HCT116 (cell line): Measurements from ENCODE around the gene ZFP3. TPM values are rescaled to one million over a fixed set of nuclear protein-coding genes. Genes with fewer than 3 reads are reported as not detected.

ENCODE experiments used
- ATAC-seq: fragments of 200-7000 bp; cut with Tn5 transposase; 2 replicates; pipeline ENCODE4 v1.9.1; 2020; ENCODE audit warnings: mild to moderate bottlenecking, moderate library complexity
- BruUV-seq: library from RNA; stranded (reverse); fragments of 400-500 nt; replicated peaks from 2 replicates; lab custom pipeline; 2021; lab: Mats Ljungman, UMichigan
- CTCF ChIA-PET: fragments of 300-600 bp; sonication (Branson Sonifier 250); formaldehyde crosslinking; loops from one replicate; lab custom pipeline; 2021; ENCODE audit warnings: antibody characterized with exemption; lab: Charles Lee
- POLR2A ChIA-PET: fragments of 300-600, 350-600 bp; sonication (Branson Sonifier 250); formaldehyde crosslinking; loops from one replicate; lab custom pipeline; 2021; ENCODE audit warnings: antibody characterized with exemption; lab: Charles Lee
- RAD21 ChIA-PET, 2 experiments: fragments of 300-600 bp; sonication (Branson Sonifier 250); formaldehyde crosslinking; loops; one replicate each; lab custom pipeline; 2023; ENCODE audit warnings: low total read pairs in 2 of 2; ENCODE audit not compliant: uncharacterized antibody in 2 of 2, unreplicated experiment in 2 of 2, low non-redundant PET in 1 of 2; lab: Charles Lee
- DNase-seq: peaks from one replicate; pipeline ENCODE4 v3.0.0-alpha.2; 2010; ENCODE audit warnings: low read depth, low spot score
- H2AFZ ChIP-seq: fragments of 200-600 bp; shearing (Covaris generic), sonication (generic); 2 replicates; pipeline ENCODE4 v1.6.1; 2017; ENCODE audit warnings: low read depth, mixed run types, mixed read lengths, antibody characterized with exemption, low read length; ENCODE audit not compliant: poor library complexity, severe bottlenecking
- H3K27ac ChIP-seq: 2 replicates; pipeline ENCODE4 v1.5.1; 2012; ENCODE audit warnings: low read depth, low read length
- H3K27me3 ChIP-seq: fragments of 200-600 bp; sonication (generic); 2 replicates; pipeline ENCODE4 v1.6.1; 2016; ENCODE audit warnings: mixed run types, low read length, mixed read lengths; ENCODE audit not compliant: insufficient read depth
- H3K36me3 ChIP-seq, 2 experiments: fragments of 200-500 bp in 1 of 2; fragments of 200-600 bp in 1 of 2; sonication (Bioruptor generic) in 1 of 2; sonication (generic) in 1 of 2; 2 replicates each; pipeline versions ENCODE4 v1.5.1 to v1.6.1; 2014 to 2016; ENCODE audit warnings: low read length in 2 of 2, inconsistent platforms in 1 of 2, mixed read lengths in 1 of 2, mixed run types in 1 of 2; ENCODE audit not compliant: insufficient read depth in 2 of 2, control insufficient read depth in 1 of 2
- H3K4me1 ChIP-seq, 2 experiments: fragments of 200-600 bp in 1 of 2; sonication (generic) in 1 of 2; 2 replicates each; pipeline versions ENCODE4 v1.5.1 to v1.6.1; 2012 to 2017; ENCODE audit warnings: low read length in 2 of 2, inconsistent platforms in 1 of 2, mild to moderate bottlenecking in 1 of 2, mixed read lengths in 1 of 2, mixed run types in 1 of 2, moderate library complexity in 1 of 2; ENCODE audit not compliant: insufficient read depth in 2 of 2, control insufficient read depth in 1 of 2
- H3K4me2 ChIP-seq: fragments of 200-600 bp; sonication (generic); 2 replicates; pipeline ENCODE4 v1.6.1; 2017; ENCODE audit warnings: mixed run types, low read length, mixed read lengths
- H3K4me3 ChIP-seq, 2 experiments: fragments of 200-600 bp in 1 of 2; sonication (generic) in 1 of 2; replicated peaks in 1 of 2; 2 replicates each; pipeline ENCODE4 v1.5.1; 2011 to 2016; ENCODE audit warnings: low read length in 2 of 2, control low read depth in 1 of 2, low read depth in 1 of 2, mild to moderate bottlenecking in 1 of 2, mixed read lengths in 1 of 2, mixed run types in 1 of 2
- H3K79me2 ChIP-seq: fragments of 200-600 bp; sonication (generic); 2 replicates; pipeline ENCODE4 v1.6.1; 2017; ENCODE audit warnings: mild to moderate bottlenecking, mixed run types, low read length, moderate library complexity, mixed read lengths; ENCODE audit not compliant: insufficient read depth
- H3K9ac ChIP-seq: fragments of 200-600 bp; sonication (generic); 2 replicates; pipeline ENCODE4 v1.6.1; 2016; ENCODE audit warnings: low read length, mixed read lengths
- H3K9me2 ChIP-seq: fragments of 200-600 bp; sonication (generic), shearing (Covaris generic); 2 replicates; pipeline ENCODE4 v1.6.1; 2017; ENCODE audit warnings: mixed run types, mild to moderate bottlenecking, moderate library complexity; ENCODE audit not compliant: insufficient read depth
- H3K9me3 ChIP-seq, 2 experiments: fragments of 200-500 bp in 1 of 2; fragments of 200-600 bp in 1 of 2; sonication (Bioruptor generic) in 1 of 2; sonication (generic) in 1 of 2; 2 replicates each; pipeline ENCODE4 v1.6.1; 2014 to 2017; ENCODE audit warnings: low read length in 2 of 2, mixed read lengths in 2 of 2, inconsistent platforms in 1 of 2, low read depth in 1 of 2, mild to moderate bottlenecking in 1 of 2, mixed run types in 1 of 2, moderate library complexity in 1 of 2; ENCODE audit not compliant: control insufficient read depth in 1 of 2, insufficient read depth in 1 of 2
- H4K20me1 ChIP-seq: fragments of 200-600 bp; sonication (generic), shearing (Covaris generic); 2 replicates; pipeline ENCODE4 v1.6.1; 2017; ENCODE audit warnings: mixed run types, mild to moderate bottlenecking, moderate library complexity; ENCODE audit not compliant: insufficient read depth
- CBX3 ChIP-seq: IDR thresholded peaks from 2 replicates; pipeline ENCODE4 v1.6.1; 2012; ENCODE audit warnings: low read depth
- EGR1 ChIP-seq: IDR thresholded peaks from 2 replicates; pipeline ENCODE4 v1.6.1; 2012; ENCODE audit warnings: low read depth
- ELF1 ChIP-seq: IDR thresholded peaks from 2 replicates; pipeline ENCODE4 v1.6.1; 2012; ENCODE audit warnings: low read depth, borderline replicate concordance
- EZH2phosphoT487 ChIP-seq: fragments of 200-600 bp; IDR thresholded peaks from 2 replicates; pipeline ENCODE4 v1.6.1; 2018; ENCODE audit warnings: antibody characterized with exemption, borderline replicate concordance
- FOSL1 ChIP-seq: IDR thresholded peaks from 2 replicates; pipeline ENCODE4 v1.6.1; 2012; ENCODE audit warnings: low read depth
- JUND ChIP-seq: IDR thresholded peaks from 2 replicates; pipeline ENCODE4 v1.6.1; 2012
- SIN3A ChIP-seq: IDR thresholded peaks from 2 replicates; pipeline ENCODE4 v1.6.1; 2012; ENCODE audit warnings: low read depth
- SRF ChIP-seq: IDR thresholded peaks from 2 replicates; pipeline ENCODE4 v1.6.1; 2012; ENCODE audit warnings: low read depth
- YY1 ChIP-seq: IDR thresholded peaks from 2 replicates; pipeline ENCODE4 v1.6.1; 2011; ENCODE audit warnings: low read length, low read depth, moderate library complexity, mild to moderate bottlenecking; ENCODE audit not compliant: insufficient replicate concordance; ENCODE audit errors: extremely low read depth
- ZFX ChIP-seq: fragments of 450-650 bp; IDR thresholded peaks from 2 replicates; pipeline ENCODE4 v1.6.1; 2017
- intact Hi-C: fragments of 100-400 bp; cut with micrococcal nuclease; formaldehyde crosslinking; loops from 2 replicates; pipeline ENCODE4 v1.10.0; 2022
- total RNA-seq: library from RNA; stranded (reverse); gene quantifications from one replicate; pipeline ENCODE4 v1.2.1, GENCODE V29; 2021; ENCODE audit not compliant: unreplicated experiment
- TF ChIP-seq, protein P1 (sequence below): IDR thresholded peaks from 2 replicates; pipeline ENCODE4 v1.6.1; 2012; ENCODE audit warnings: low read depth
- TF ChIP-seq, protein P2 (sequence below): IDR thresholded peaks from 2 replicates; pipeline ENCODE4 v1.6.1; 2012
- TF ChIP-seq, protein P3 (sequence below): IDR thresholded peaks from 2 replicates; pipeline ENCODE4 v1.6.1; 2011; ENCODE audit warnings: mild to moderate bottlenecking, low read length, moderate library complexity; ENCODE audit not compliant: insufficient replicate concordance; ENCODE audit errors: extremely low read depth
- TF ChIP-seq, protein P4 (sequence below), 3 experiments: fragments of 200-600 bp in 1 of 3; sonication (generic) in 1 of 3; IDR thresholded peaks in 2 of 3; conservative IDR thresholded peaks in 1 of 3; 2 replicates each; pipeline ENCODE4 v1.5.1; 2012 to 2017; ENCODE audit warnings: low read depth in 2 of 3, low read length in 2 of 3, antibody characterized with exemption in 1 of 3, borderline replicate concordance in 1 of 3, control low read depth in 1 of 3, mild to moderate bottlenecking in 1 of 3, mixed read lengths in 1 of 3, mixed run types in 1 of 3, moderate library complexity in 1 of 3; ENCODE audit not compliant: insufficient read depth in 1 of 3

Gene ZFP3
- total RNA-seq, 1 experiment from 2014 or later, result 0.05 TPM

DNA sequence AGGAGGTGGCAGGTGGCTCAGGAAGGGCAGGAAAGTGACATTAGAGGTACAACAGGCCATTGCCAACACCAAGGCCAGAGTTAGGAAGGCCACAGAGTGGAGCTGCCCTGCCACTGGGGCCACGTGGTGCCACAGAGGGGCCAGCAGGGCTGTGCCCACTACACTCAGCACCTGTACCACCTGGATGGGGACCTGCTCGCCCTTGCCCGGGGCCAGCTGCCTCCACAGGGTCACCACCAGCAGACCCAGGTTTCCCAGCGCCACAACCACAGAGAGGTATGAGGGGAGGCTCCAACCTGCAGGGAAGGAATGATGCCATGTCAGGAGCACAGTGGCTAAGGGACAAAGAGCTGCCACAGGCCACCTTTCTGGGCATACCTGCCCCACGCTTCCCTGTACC lies 44.2 kb upstream of the ZFP3 start (continued):
- TF ChIP-seq, protein P1, sequence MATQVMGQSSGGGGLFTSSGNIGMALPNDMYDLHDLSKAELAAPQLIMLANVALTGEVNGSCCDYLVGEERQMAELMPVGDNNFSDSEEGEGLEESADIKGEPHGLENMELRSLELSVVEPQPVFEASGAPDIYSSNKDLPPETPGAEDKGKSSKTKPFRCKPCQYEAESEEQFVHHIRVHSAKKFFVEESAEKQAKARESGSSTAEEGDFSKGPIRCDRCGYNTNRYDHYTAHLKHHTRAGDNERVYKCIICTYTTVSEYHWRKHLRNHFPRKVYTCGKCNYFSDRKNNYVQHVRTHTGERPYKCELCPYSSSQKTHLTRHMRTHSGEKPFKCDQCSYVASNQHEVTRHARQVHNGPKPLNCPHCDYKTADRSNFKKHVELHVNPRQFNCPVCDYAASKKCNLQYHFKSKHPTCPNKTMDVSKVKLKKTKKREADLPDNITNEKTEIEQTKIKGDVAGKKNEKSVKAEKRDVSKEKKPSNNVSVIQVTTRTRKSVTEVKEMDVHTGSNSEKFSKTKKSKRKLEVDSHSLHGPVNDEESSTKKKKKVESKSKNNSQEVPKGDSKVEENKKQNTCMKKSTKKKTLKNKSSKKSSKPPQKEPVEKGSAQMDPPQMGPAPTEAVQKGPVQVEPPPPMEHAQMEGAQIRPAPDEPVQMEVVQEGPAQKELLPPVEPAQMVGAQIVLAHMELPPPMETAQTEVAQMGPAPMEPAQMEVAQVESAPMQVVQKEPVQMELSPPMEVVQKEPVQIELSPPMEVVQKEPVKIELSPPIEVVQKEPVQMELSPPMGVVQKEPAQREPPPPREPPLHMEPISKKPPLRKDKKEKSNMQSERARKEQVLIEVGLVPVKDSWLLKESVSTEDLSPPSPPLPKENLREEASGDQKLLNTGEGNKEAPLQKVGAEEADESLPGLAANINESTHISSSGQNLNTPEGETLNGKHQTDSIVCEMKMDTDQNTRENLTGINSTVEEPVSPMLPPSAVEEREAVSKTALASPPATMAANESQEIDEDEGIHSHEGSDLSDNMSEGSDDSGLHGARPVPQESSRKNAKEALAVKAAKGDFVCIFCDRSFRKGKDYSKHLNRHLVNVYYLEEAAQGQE, result no peak
- TF ChIP-seq, protein P2, sequence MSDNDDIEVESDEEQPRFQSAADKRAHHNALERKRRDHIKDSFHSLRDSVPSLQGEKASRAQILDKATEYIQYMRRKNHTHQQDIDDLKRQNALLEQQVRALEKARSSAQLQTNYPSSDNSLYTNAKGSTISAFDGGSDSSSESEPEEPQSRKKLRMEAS, result no peak
- TF ChIP-seq, protein P3, sequence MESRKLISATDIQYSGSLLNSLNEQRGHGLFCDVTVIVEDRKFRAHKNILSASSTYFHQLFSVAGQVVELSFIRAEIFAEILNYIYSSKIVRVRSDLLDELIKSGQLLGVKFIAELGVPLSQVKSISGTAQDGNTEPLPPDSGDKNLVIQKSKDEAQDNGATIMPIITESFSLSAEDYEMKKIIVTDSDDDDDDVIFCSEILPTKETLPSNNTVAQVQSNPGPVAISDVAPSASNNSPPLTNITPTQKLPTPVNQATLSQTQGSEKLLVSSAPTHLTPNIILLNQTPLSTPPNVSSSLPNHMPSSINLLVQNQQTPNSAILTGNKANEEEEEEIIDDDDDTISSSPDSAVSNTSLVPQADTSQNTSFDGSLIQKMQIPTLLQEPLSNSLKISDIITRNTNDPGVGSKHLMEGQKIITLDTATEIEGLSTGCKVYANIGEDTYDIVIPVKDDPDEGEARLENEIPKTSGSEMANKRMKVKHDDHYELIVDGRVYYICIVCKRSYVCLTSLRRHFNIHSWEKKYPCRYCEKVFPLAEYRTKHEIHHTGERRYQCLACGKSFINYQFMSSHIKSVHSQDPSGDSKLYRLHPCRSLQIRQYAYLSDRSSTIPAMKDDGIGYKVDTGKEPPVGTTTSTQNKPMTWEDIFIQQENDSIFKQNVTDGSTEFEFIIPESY, result no peak
- TF ChIP-seq ELF1 (no peak), FOSL1 (no peak)

DNA sequence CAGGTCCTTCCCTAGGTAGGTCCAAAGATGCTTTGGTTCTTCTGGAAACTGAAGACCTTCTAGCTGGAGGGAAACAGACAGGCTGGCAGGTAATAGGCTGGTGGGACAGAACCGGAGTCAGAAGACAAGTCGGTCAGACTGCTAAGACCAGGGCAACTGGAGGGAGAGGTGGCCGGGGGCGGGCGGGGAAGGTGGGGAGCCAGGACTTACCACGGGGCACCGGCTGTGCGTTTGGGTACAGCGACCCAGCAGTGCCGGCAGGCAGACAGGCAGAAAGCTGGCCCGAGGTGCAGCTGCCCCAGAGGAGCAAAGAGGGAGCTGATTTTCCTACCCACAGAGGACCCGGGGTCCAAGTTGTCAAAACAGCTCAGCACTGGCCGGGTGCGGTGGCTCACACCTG lies 43.6 kb upstream of the ZFP3 start:
- ATAC-seq (no peak), DNase-seq (no peak)
- Histone ChIP-seq H3K4me2 (no peak overlapping the region), H3K9me3 (no peaks in the 10 kb centered on the region), H3K79me2 (no peaks in the 10 kb centered on the region), H3K27me3 (no peaks in the 10 kb centered on the region), H3K4me3 (no peak overlapping the region), H4K20me1 (no peaks in the 10 kb centered on the region), H3K9ac (no peak overlapping the region), H3K9me2 (no peaks in the 10 kb centered on the region), H2AFZ (no peak overlapping the region), H3K4me1 (peaks cover 3 to 11% of the 10 kb centered on the region in 2 experiments; a peak in 3 of 4 replicates), H3K36me3 (no peaks in the 10 kb centered on the region), H3K27ac (no peak overlapping the region)
- no TSS peak for BruUV-seq
- POLR2A ChIA-PET, result interaction anchor here (0.6 kb wide), 1 partner anchor 95 kb away, joined by 3 read pairs; the partner anchor contains the start of genes RNF167 and SLC25A11
- CTCF ChIA-PET, result no interaction called here
- intact Hi-C loops, result no loop called here
- RAD21 ChIA-PET, result no interaction called here
- TF ChIP-seq EZH2phosphoT487 (no peak), YY1 (no peak), SIN3A (no peak), SRF (no peak), ELF1 (no peak), EGR1 (no peak), ZFX (no peak), JUND (no peak), CBX3 (no peak)
- TF ChIP-seq, protein P4, sequence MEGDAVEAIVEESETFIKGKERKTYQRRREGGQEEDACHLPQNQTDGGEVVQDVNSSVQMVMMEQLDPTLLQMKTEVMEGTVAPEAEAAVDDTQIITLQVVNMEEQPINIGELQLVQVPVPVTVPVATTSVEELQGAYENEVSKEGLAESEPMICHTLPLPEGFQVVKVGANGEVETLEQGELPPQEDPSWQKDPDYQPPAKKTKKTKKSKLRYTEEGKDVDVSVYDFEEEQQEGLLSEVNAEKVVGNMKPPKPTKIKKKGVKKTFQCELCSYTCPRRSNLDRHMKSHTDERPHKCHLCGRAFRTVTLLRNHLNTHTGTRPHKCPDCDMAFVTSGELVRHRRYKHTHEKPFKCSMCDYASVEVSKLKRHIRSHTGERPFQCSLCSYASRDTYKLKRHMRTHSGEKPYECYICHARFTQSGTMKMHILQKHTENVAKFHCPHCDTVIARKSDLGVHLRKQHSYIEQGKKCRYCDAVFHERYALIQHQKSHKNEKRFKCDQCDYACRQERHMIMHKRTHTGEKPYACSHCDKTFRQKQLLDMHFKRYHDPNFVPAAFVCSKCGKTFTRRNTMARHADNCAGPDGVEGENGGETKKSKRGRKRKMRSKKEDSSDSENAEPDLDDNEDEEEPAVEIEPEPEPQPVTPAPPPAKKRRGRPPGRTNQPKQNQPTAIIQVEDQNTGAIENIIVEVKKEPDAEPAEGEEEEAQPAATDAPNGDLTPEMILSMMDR (IDR thresholded peaks at IDR 0.05 in 2 of 3, conservative IDR thresholded peaks at IDR 0.05 in 1 of 3; ENCODE audit: borderline replicate concordance in 1 of 3, insufficient read depth in 1 of 3, low read depth in 2 of 3, low read length in 2 of 3), result no peak
- TF ChIP-seq, protein P2, result no peak
